ENCODE measurements around the gene ROS1.

The ROS1 gene

GRCh38 chr6:117440706-117441525, 15.2 kb upstream of the ROS1 start:
- no peak for DNase-seq

DNA sequence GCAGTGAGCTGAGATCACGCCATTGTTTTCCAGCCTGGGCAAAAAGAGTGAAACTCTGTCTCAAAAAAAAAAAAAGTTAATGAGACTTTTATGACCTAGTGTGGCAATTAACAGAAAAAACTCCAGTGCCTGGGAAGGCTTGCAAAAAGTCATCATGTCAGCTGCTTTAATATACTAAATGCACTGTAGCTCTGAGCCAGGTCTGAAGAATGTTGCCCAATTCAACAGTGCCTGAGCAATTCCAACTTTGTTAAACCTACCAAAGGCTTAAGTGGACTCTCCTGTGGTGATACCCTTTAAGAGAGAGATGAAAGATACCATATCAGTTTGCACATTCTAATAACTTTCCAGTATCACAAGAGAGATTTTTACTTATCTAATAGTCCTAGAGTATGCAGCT, 6.5 kb upstream of the ROS1 start:
- no peak for DNase-seq

DNA sequence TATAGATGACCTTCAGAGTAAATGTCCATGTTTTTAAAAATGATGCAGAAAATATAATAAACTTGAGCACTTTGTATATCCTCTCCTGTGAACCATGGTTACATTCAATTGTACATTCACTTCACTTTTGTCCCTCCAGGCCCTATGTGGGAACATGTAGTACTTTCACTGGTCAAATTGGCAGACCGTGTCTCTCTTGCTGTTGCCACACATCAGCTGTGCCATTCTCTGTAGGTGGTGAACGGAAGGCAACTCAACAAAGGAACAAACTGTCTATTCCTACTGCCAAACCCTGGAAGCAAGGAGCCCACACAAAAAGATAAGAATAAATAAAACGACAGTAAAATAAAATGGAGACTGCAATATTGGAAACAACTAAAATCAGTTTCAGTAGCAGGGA, 2.0 kb downstream of the ROS1 start:
- DNase-seq = no peak

DNA sequence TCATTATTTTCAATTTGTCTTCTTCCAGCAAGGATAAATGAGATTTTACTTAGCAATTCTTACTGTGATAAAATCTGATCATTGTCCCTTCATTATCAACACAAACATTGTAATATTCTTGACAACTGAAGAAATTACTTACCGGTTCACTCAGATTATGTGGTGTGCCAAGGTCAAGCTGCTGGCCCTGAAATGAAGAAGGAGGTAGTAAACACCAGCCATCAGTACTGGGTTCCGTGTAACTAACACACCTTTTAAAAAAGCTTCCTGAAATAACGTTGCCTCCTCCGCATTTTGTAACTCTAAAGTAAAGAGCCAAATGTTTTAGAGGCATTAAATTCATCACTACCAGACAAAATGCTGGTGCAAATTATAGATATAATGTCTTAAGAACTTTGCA, 7.4 kb downstream of the ROS1 start:
- no peak for DNase-seq

DNA sequence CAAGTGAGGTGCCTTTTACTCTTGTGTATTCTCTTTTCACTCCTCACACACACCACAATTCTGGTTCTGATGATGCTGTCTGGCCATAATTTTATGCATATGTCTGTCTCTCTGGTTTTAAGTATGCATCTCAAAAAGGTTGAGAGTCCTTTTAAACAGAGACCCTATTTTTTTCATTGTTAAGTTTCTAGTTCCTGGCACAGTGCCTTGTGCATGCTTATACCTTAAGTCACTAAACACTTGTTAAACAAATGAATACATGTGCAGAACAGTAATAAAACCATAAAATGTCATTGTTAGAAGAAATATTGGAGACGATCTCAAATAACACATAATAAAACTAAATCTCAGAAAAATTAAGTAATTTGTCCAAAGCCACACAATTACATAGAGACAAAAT, 7.9 kb downstream of the ROS1 start:
- DNase-seq = no peak

DNA sequence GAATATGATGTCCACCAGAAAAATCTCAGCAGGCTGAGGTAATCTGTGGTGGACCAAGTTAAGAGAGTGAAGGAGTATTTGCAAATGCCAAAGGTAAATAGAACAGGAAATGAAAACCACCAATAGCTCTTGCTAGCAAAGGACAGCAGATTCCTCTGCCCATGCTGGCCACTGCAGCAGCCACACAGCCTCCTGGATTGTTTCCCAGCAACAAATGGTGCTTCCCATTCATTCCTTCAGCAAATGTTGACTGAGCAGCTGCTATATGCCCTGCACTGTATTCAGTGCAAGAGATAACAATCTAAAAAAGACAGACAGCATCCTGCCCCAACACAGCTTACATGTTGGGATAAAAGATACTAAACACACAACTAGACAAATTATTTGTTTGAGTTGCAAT, 11.0 kb downstream of the ROS1 start:
- no peak for DNase-seq

DNA sequence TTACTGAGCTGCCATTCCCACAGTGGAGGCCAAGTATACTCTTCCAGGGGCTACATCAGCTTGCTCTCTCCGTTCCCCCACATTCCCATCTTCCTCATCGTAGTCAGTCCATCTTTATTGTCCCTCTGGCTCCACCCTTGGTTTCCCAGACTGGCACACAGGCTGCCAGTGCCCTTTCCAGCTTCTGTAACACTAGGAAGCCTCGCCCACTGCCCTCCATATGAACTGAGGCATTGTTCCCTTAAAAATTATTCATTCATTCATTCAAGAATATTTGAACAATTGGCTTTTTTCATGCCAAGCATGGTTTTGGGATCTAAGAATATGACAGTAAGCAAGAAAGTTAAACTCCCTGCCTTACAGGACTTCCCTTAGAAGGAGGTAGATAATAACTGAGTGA, 14.3 kb downstream of the ROS1 start:
- no peak for DNase-seq

DNA sequence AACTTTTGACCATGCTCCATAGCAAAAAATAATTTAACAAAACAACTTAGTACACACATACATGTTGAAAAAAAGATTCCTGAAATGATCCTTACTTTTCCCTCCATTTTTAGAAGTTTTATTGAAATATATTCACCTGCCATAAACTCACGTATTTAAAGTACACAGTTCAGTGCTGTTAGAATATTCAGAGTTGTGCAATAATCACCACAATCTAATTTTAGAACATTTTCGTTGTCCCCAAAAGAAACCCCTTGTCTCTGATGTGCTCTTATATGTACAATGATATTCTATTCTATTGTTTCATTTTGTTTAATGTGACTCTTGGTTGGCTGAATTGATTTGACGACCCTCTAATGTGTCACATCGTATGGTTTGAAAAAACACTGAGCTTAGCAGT, 15.9 kb downstream of the ROS1 start:
- no peak for DNase-seq

- DNase-seq = no peak
Observed at GRCh38 chr6:117409420-117409819, 16.3 kb downstream of the ROS1 start.

- no peak for DNase-seq
Observed at GRCh38 chr6:117404548-117404947, 21.2 kb downstream of the ROS1 start.

- no peak for DNase-seq
Observed at GRCh38 chr6:117401799-117402198, 23.9 kb downstream of the ROS1 start.

DNA sequence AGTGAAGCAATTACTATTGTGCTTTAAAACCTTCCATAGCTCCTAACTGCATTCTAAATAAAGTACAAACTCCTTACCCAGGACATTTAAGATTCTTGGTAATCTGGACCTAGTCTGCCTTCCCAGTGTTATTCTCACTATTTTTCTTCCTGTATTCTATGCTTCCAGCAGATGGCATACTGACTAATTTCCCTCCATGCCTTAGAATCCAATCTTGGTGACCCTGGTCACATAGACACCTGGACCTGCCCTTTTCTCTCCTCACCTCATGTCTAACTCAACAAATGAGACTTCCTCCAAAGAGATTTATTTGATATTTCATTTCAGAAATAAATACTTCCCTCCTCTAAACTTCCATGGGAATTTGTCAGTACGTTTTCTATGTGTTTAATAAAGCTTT, 25.8 kb downstream of the ROS1 start:
- no peak for DNase-seq

DNA sequence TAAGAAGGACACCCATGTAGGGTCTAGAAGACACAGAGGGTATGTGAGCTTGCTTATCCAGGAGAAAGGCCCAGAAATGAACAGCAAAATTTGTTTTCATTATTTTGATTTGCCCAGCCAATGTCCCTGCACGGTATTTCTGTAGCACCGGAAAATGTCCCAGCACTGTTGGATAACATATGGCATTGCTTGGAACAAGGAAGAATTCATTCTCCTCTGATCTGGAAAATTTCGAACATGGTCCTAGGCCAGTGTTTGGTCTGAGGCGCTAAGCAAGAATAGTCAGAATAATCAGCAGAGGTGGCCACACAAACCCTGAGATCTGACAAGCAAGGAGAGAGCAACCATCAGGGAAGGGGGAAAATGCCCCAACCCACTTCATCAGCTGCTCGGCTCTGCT, 26.6 kb downstream of the ROS1 start:
- DNase-seq = no peak

- DNase-seq = no peak
Observed at GRCh38 chr6:117397536-117398227, 28.1 kb downstream of the ROS1 start.

DNA sequence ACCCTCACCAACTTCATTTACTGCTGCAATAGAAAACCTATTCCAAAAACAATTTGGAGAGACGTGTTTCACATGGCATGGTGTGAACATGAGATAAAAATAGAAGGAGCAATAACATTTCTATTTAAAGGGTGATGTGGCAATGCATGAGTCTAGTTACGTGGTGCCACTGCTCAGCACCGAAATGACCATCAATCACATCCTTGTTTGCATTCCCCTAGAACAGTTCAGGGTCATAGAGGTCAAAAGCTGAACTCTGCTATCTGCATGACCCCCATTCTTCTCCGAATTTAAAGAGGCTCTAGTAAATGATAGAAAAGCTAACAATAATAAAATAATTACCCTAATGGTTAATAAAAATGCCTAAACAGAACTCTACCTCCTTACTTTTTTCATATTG, 29.5 kb downstream of the ROS1 start:
- no peak for DNase-seq

DNA sequence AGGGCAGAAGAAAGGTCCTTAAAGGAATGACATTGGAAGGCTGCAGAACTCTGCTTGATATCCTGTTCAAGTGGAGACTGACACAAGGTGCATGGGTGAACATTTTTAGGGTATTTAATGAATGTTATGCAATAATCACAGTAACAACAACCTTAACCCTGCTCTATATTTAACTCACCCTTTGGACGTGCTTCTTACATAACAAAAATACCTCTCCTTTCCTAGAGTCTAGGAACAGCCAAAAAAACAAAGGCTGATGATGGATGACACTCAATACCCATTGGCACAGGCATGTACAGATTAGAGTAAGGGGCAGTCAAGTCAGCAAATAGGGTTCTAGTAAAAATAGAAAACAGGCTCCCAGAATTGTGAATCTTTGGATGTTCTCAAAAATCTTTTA, 30.6 kb downstream of the ROS1 start:
- DNase-seq = no peak

- DNase-seq = no peak
Observed at GRCh38 chr6:117393045-117393444, 32.7 kb downstream of the ROS1 start.

- no peak for DNase-seq
Observed at GRCh38 chr6:117391874-117392583, 33.7 kb downstream of the ROS1 start.

- no peak for DNase-seq
Observed at GRCh38 chr6:117389227-117390057, 36.3 kb downstream of the ROS1 start.

- DNase-seq = no peak
Observed at GRCh38 chr6:117387454-117387974, 38.2 kb downstream of the ROS1 start.

DNA sequence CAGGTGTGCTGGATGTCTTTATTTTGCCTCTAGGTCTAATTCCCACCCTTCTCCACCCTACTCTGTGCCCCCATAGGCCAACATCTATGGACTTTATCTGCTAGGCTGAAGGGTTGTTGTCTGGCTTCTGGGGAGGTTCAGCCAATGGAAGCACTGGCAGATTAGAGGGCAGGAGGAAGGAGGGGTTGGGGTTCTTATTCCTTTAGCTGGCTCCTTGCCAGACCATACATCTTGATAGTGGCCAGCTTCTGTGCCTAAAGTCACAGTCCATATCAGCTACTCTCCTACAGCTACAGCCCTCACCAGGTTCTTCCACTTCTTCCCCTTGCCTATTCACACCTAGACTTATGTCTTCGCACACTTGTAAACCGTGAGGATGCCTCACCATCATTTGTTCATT, 41.1 kb downstream of the ROS1 start:
- DNase-seq = no peak

GRCh38 chr6:117381749-117382148, 44.0 kb downstream of the ROS1 start:
- no peak for DNase-seq

GRCh38 chr6:117380298-117380697, 45.4 kb downstream of the ROS1 start:
- no peak for DNase-seq

All from CD4-positive, alpha-beta T cell treated with Interferon gamma for 1 hour (primary cell).